Kidney tubule cell (primary cell): Measurements from ENCODE around the gene RGP1.

ENCODE experiments used
- DNase-seq: peaks from one replicate; pipeline ENCODE4 v3.0.0-alpha.2; 2018; ENCODE audit warnings: low spot score

The RGP1 gene

DNA sequence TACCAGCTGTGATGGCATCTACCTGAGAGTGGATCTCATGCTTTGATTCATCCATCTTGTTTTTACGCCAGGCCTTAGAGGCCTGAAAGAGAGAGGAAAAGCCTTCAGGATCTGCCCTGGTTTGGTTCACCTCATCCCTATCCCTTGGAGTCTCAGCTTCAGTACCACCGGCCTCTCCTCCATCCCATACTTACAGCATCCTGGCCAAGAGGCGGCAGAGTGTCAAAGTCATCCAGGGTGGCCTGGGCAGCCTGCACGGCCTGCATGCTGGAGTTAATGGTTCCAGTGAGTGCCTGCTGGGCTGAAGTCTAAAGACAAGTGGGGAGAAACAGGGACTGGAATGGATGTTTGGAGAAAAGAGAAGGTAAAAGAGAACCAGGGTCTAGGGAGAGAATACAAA is 29.5 kb upstream of the RGP1 start:
- DNase-seq = no peak

DNA sequence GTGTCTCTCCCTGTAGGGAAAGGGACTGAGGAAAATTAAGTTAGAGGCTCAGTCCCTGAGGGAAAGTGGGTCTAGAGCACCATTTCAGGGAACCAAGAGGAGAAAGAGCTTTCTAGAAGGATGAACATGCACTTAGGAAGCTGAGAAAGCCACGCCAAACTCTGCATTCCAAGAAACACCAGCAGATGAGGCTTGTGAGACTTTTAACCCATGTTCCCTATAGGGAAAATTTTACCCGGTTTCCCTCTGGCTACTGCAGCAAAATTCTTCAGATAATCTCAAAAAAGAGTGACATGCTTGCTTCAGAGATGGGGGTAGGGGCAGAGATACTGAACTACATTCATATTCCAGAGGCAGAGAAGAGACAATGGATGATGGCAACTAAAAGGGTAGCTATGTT is 25.7 kb upstream of the RGP1 start:
- DNase-seq = no peak

DNA sequence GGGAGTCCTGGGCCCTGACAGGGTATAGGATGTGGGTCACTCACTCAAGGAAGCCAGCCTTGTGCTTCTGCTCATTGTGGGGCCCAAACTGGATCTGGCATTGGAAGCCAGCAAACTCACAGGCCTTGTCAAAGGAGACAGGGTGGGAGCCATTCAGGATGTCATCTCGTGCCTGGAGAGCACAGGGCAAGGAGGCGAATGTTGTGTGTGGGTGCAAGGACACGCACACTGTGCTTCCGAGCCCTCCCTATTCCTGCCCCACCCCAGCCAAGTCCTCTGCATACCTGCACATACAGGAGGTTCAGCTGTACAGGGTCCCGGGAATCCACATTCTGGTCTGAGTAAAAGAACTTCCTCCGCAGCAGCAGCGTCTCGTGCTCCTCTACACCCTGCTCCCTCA is 25.2 kb upstream of the RGP1 start:
- no peak for DNase-seq

DNA sequence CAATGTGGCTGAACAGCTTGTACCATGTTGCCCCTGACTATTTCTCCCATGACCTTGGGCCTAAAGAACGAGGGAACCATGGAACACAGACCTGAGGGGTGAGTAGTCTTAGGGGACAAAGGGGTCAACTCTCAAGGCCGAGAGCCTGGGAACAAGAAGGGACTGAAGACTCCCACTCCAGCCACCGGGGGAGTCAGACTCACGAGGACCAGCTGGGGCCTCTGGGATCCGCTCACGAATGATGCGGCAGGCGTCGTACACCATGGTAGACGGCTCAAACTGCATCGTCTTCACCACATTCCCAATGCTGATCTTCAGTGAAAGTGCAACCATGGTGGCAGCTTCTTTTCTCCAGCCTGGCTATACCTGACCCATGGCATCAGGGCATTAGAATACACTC is 23.7 kb upstream of the RGP1 start:
- DNase-seq = no peak

DNA sequence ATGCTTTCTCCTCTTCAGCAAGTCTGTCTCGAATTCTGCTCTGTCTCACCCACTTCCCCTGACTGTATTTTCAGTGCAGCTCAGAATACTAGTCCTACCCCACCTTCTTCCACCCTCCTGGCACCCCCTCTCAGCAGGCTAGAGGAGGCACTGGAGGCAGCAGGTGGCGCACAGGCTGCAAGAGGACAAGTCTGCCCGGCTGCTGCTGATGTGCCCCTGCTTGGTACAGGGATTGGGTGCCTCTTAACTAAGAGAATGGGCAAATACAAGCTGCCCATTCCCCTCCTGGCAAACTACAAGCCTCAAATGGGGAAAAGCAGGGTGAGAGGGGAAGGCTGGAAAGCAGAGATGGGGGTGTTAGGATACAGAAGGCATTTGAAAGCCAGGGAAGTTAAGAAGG is 22.2 kb upstream of the RGP1 start:
- peak; percentile 75 for DNase-seq

DNA sequence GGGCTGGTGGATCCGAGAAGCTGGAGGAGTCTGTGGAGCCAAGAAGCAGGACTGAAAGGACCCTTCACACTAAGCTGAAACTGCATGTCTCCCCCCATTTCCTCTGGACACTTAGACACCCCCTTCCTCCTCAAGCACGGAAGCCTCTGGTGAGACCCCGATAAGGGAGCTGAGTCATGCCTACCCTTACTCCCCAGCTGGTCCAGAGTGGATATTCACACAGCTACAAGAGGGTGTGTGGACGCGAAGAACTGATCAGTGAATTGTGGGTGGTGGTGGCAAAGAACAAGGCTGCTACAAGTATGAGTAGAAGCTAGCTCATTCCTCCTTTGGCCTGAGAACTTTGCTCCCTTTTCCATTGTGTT is 21.4 kb upstream of the RGP1 start:
- DNase-seq = no peak

DNA sequence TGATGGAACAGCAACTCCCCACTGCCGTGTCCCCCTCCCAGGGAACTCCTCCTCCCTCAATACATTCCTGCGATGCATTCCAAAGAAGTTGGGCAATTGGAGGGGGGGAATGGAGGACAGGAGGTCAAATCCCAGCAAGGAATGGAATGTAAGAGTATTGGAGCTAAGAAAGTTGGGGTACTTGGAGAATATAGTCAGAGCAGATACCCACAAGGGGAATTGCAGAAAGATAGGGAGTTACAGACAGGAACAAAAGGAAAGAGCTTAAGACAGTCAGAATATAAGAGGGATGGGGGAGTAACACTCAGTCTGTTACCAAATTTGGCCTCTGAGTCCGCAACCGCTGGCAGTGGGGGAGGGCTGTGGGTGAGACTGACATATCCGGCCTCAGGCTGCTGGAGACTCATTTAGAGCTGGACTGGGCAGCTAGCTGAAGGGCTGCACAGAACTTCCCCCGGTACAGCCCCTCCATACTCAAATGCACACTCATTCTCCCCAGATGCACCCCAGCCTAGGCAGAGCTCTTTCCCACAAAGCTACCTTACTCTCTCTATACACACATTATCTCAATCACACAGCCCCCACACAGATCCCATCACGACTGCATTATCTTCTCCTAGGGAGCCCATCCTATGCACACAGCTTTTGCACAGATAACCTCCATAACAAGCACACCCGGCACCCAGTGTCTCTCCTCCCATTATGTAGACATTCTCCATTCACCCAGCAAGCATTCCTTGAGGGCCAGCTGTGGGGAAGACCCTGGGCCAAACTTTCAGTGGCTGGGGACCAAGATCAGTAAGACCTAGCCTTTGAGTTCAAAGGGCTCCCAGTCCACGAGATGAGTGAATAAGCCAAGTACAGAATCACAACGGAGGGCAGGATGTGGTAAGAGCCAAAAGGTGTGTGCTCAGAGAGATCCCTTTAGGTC is 20.8 kb upstream of the RGP1 start:
- peak; percentile 87 for DNase-seq

DNA sequence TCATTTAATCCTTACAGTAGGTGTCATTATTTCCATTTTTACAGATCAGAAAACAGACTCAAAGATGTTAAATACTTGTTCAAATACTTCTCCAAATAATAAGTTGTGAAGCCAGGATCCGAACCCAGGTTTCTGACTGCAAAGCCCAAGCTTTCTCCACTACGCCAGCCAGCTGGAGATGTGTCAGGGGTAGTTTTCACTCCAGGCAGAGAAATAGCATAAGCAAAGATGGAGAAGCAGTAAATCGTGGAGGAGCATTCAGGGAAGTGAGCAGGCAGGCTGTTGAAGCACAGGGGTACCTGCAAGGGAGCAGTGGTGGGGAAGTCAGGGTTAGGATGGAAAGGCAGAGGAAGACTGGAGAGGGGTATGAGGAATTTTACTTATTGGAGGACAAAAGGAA is 20.0 kb upstream of the RGP1 start:
- DNase-seq = no peak

DNA sequence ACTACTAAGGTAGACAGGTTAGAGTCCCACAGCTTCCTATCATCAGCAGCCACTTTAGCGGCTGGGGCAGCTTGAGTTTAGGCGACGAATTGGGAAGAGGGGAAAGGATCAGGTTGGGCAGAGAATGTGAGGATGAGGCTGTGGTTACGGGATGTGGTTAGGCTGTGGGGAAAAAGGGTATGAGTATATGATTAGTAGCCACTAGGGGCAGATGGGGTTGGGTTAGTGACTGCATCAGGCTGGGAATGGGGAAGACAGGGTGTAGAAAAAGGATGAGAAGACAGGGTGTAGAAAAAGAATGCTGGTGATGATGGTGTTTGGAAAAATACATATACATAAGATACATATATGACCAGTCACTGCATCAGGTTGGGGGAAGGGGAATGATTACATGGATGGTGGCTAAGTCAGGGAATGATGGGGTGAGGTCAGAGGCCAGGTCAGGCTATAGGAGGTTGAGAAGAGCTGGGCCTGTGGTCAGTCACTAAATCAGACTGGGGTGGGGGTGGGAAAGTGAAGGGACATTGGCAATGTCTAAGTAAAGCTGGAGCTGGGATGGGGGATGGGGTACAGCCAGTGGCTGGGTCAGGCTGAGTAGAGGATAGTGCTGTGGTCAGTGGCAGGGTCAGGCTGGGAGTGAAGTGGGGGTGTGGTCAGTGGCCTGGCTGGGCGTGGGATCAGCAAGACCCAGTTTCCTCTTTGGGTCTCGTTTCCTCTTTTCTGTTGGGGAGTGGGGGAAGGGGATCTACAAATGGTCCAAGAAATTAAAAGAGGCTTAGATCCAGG is 19.2 kb upstream of the RGP1 start:
- DNase-seq = peak; percentile 88

DNA sequence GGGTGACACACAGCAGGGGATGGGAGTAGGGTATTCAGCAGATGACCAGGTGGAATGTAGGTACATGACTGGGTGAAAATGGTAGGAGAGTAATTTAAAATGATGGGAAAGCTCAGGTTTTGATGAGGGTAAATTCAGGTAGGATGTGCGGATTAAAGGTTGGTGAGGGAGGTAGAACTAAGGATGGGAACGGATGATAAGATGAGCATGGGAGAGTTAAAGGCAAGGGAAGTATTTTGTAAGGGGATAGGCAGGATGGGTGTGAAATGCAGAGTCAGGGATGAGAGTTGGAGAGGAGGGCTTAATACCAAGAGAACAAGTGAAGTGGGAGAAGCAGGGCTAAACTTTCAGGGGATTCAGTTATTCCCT is 18.6 kb upstream of the RGP1 start:
- DNase-seq = no peak

DNA sequence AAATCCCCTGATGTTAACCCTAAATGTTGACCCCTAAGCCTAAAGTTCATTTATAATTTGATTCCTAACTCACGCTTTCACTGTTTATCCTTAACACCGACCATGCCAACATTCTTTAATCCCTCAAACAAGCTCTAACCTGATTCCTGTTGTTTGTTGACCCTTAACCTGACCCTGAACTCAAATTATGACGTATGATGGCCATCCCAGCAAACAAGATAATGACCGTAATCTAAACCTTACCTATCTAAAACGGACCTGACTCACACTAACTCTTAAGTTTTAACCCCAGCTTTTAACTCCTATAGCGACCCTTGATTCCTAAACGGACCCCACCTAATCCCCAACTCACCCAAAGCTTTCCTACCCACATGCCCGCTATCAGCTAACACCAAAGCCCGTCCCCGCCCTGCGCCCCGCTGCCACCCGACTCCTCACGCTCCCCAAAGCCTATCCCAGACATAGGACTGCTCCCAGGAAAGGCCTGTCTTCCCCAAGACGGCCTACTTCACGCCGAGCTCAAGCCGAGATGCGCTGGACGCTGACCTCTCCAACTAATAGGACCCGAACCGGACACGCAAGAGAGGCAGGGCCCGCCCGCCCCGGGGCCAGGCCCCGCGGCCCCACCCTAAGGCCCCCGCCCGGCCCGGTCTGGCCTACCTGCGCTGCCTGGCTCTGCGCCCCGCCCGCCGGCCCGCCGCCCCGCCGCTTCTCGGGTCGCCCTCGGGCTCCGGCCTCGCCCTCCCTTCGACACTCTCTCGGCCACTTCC is 17.5 kb upstream of the RGP1 start:
- DNase-seq = peak; percentile 36

DNA sequence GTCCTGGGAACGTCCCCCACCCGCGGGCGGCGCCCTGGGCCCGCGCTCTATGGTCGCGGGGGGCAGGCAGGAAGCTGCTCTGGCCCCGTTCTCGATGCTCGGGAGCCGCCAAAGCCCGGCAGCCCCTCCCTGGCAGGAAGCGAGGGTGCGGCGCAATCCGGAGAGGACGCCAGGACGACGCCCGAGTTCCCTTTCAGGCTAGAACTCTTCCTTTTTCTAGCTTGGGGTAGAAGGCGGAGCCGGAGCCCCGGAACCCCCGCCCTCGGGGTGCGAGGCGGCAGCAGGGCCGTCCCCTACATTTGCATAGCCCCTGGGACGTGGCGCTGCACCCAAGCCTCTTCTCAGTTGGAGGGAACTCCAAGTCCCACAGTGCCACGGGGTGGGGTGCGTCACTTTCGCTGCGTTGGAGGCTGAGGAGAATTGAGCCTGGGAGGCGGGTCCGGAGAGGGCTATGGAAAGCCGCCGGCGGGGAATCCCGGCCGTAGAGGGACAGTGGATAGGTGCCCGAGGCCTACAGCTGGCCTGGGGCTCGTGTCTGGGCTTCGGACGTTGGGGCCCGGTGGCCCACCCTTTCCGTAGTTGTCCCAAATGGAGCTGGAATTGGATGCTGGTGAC is 16.8 kb upstream of the RGP1 start, which contains the start of the genes CREB3 and TLN1:
CREB3 (plus strand) TSS at position 482 of the 615 bp plus-strand sequence; CDS start at position 589, 107 bp downstream.
TLN1 (minus strand) TSS at position 11 of the 615 bp plus-strand sequence. CDS start 6,501 bp downstream, outside the sequence.
- DNase-seq = peak; percentile 100

DNA sequence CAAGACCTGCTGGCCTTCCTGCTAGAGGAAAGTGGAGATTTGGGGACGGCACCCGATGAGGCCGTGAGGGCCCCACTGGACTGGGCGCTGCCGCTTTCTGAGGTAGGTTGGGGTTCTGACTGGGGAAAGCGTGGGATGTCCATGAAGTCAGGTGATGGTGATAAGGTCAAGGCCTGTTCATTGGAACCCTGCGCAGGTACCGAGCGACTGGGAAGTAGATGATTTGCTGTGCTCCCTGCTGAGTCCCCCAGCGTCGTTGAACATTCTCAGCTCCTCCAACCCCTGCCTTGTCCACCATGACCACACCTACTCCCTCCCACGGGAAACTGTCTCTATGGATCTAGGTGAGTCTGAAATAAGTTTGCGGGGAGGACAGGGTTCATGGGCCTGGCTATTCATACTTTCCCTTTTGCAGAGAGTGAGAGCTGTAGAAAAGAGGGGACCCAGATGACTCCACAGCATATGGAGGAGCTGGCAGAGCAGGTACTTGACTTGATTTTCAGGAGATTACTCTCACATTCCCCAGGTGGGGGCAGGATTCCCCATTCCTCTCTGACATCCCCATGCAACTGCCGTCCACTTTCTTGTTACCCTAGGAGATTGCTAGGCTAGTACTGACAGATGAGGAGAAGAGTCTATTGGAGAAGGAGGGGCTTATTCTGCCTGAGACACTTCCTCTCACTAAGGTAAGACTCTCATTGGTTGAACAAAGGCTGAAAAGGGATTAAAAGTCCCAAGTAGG is 16.1 kb upstream of the RGP1 start:
- DNase-seq = peak; percentile 86

DNA sequence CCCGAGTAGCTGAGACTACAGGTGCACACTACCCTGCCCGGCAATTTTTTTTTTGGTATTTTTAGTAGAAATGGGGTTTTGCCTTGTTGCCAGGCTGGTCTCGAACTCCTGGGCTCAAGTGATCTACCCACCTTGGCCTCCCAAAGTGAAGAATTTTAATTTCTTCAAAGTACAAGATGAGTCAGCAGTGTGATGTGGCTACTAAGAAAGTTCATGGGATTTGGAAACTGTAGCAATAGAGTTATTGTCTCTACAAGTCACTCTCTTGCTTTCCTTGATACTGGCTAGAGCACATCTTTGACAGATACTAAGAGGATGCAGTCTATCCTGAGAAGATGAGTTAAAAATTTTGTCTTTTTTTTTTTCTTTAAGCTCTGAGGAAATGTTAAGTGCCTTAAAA is 15.0 kb upstream of the RGP1 start:
- DNase-seq = no peak

DNA sequence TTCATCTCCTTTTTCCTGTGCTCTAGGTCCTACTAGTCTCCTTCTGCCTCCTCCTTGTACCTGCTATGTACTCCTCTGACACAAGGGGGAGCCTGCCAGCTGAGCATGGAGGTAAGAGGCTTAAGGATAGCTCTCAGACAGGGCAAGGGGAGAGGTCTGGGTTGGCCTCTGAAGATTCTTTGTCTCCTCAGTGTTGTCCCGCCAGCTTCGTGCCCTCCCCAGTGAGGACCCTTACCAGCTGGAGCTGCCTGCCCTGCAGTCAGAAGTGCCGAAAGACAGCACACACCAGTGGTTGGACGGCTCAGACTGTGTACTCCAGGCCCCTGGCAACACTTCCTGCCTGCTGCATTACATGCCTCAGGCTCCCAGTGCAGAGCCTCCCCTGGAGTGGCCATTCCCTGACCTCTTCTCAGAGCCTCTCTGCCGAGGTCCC is 12.9 kb upstream of the RGP1 start:
- peak; percentile 79 for DNase-seq

DNA sequence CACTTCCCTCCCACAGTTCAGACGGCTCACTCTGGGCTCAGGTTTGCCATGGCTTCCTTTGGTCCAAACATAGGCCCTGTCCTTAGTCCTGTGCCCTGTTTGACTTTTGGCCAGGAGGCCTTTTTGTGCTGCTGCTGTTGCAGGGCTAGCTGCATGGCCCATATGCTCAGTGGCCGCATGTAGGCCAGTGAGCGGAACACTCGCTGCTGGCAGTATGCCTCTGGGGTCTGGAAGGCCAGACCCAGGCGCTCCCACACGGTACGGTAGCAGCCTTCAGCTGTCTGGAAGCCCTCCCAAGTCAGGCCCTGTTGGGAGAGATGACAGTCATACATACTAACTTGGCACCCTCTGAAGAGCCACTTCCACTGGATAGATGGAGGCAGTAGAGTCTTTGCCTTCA is 11.9 kb upstream of the RGP1 start:
- DNase-seq = no peak

DNA sequence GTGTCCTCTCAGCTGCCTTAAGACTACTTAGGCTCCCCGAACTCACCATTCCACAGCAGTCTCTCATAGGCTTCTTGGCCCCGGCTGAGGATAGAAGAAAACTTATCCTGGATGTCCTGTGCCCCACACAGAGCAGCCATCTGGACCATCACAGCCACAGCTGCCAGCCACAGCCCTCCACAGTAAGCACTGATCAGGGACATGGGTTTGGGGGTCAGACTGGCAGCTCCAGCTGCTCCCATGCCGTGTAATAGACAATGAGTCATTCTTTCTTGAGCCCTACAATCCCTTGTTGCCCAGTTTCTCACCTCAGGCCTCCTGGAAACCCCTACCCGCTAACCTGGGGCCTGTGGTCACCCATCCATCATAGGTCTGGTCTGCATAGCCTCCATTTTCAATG is 10.9 kb upstream of the RGP1 start:
- no peak for DNase-seq

DNA sequence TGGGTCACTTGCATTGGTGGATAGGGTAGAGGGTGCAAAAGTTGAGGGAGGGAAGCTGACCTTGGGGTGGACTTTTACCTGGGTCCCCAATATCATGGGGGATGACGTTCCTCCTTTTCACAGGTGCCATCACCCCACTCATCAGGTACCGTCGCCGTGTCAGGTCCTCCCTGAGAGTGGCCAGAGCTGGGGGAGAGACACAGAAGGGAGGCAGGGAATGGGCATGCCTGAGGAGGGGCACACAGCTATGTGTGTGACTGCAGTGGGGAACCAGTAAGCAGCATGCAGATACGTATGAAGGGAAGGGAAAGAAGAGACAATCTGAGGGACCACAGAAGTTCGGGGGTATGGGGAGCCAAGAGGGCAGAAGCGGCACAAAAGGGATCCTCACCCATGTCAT is 10.2 kb upstream of the RGP1 start:
- DNase-seq = no peak

DNA sequence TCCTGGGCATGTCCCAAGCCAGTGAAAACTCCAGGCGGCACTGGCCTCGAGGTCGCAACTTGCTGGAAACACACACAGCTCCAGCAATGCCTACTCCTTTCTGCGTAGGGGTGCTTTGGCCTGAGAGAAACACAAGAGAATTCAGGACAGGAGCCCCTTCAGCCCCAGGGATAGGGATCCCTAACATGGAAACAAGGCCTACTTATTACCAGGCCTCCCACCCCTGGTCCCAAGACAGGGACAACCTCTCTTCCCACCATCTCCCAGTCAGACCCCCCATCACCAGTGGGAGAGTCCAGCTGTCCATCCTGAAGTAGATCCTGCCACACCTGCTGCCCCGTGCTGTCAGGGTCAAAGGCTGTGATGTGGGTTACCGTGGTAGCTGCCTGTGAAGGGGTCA is 8.8 kb upstream of the RGP1 start:
- DNase-seq = no peak

DNA sequence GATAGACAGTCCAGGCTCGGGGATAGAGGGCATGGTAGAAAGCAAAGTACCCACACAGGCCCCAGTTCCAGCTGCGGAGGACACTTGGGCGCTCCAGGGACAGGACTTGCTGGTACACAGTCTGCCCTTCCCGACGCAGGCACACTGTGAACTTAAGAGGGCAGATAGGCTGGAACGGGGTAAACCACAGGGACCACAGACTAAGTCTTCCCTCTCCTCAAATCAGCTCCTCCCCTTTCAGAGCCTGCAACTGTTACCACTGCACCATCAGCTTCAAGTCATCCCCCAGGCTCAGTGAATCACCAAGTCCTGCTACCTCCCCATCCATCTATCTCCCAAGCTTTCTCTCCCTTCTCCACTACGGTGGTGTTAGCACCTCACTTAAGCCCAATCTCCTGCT is 7.3 kb upstream of the RGP1 start:
- DNase-seq = no peak

DNA sequence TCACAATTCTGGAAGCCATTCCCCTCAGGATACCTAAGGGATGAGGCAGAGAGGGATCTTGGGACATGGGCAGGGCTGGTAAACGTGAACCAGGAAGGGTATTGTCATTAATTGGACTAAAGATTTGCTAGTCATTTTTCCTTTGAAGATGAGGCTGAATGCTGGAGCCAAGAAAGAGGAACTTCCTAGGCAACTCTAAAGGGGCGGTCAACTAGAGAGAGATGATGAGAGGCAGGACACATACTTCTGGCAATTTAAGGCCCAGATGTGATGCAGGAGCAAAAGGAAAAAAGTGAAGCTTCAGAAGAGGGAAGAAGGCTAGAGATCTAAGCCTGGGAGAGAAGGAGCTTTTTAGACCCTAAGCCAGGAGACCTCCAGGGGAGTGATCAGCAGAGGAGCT is 5.6 kb upstream of the RGP1 start:
- DNase-seq = no peak
